Activated naive CD4-positive, alpha-beta T cell treated with anti-CD3 and anti-CD28 coated beads, Interleukin-2, amount 50 U/mL, for 24 hours (primary cell): ENCODE measurements around the gene ATP5ME.

Experiments used
- H3K27ac Mint-ChIP-seq: one replicate; pipeline ENCODE4 v1.8.0; 2021; ENCODE audit warnings: mild to moderate bottlenecking, mixed read lengths
- H3K27me3 Mint-ChIP-seq: one replicate; pipeline ENCODE4 v1.8.0; 2021; ENCODE audit warnings: mixed read lengths
- H3K36me3 Mint-ChIP-seq: one replicate; pipeline ENCODE4 v1.8.0; 2021; ENCODE audit warnings: mixed read lengths
- H3K4me1 Mint-ChIP-seq: one replicate; pipeline ENCODE4 v1.8.0; 2021; ENCODE audit warnings: mixed read lengths
- H3K4me3 Mint-ChIP-seq: one replicate; pipeline ENCODE4 v1.8.0; 2021; ENCODE audit warnings: mild to moderate bottlenecking, mixed read lengths
- H3K9me3 Mint-ChIP-seq: one replicate; pipeline ENCODE4 v1.8.0; 2021; ENCODE audit warnings: mixed read lengths

ATP5ME gene

GRCh38 chr4:666822-667544, 7.1 kb downstream of the ATP5ME start:
- Mint-ChIP-seq H3K4me1 (peaks cover 11% of the 10 kb centered on the region), H3K4me3 (no peak overlapping the region), H3K36me3 (no peaks in the 10 kb centered on the region), H3K27me3 (no peaks in the 10 kb centered on the region), H3K9me3 (no peaks in the 10 kb centered on the region), H3K27ac (no peak overlapping the region)

- Mint-ChIP-seq H3K36me3 (no peaks in the 10 kb centered on the region), H3K9me3 (no peaks in the 10 kb centered on the region), H3K27ac (no peak overlapping the region), H3K27me3 (no peaks in the 10 kb centered on the region), H3K4me1 (peaks cover 11% of the 10 kb centered on the region), H3K4me3 (no peak overlapping the region)
Measured at GRCh38 chr4:666436-666810, 7.7 kb downstream of the ATP5ME start.

GRCh38 chr4:665751-666435, 8.2 kb downstream of the ATP5ME start:
- Mint-ChIP-seq H3K36me3 (no peaks in the 10 kb centered on the region), H3K9me3 (no peaks in the 10 kb centered on the region), H3K4me3 (no peak overlapping the region), H3K4me1 (peaks cover 11% of the 10 kb centered on the region), H3K27ac (no peak overlapping the region), H3K27me3 (no peaks in the 10 kb centered on the region)

- Mint-ChIP-seq H3K27me3 (no peaks in the 10 kb centered on the region), H3K36me3 (no peaks in the 10 kb centered on the region), H3K9me3 (no peaks in the 10 kb centered on the region), H3K4me1 (peaks cover 11% of the 10 kb centered on the region), H3K4me3 (peak overlapping the region; percentile 42), H3K27ac (no peak overlapping the region)
Measured at GRCh38 chr4:665381-665750, 8.7 kb downstream of the ATP5ME start.

GRCh38 chr4:664713-665231, 9.3 kb downstream of the ATP5ME start:
- H3K36me3 Mint-ChIP-seq = no peaks in the 10 kb centered on the region
- no peaks in the 10 kb centered on the region for H3K9me3 Mint-ChIP-seq
- peak overlapping the region; percentile 76 for H3K4me3 Mint-ChIP-seq
- no peaks in the 10 kb centered on the region for H3K27me3 Mint-ChIP-seq
- no peak overlapping the region for H3K27ac Mint-ChIP-seq
- peaks cover 11% of the 10 kb centered on the region for H3K4me1 Mint-ChIP-seq

- Mint-ChIP-seq H3K27ac (peak overlapping the region; percentile 68), H3K4me3 (peak overlapping the region; percentile 87), H3K4me1 (peaks cover 15% of the 10 kb centered on the region), H3K36me3 (no peaks in the 10 kb centered on the region), H3K9me3 (peaks cover 3% of the 10 kb centered on the region), H3K27me3 (no peaks in the 10 kb centered on the region)
Measured at GRCh38 chr4:663438-664428, 10.3 kb downstream of the ATP5ME start.

- Mint-ChIP-seq H3K27ac (peak overlapping the region; percentile 88), H3K9me3 (peaks cover 3% of the 10 kb centered on the region), H3K36me3 (no peaks in the 10 kb centered on the region), H3K27me3 (no peaks in the 10 kb centered on the region), H3K4me1 (peaks cover 15% of the 10 kb centered on the region), H3K4me3 (peak overlapping the region; percentile 87)
Measured at GRCh38 chr4:663046-663437, 11.0 kb downstream of the ATP5ME start.

GRCh38 chr4:661881-662761, 12.0 kb downstream of the ATP5ME start:
- H3K27me3 Mint-ChIP-seq = no peaks in the 10 kb centered on the region

GRCh38 chr4:661231-661630, 12.8 kb downstream of the ATP5ME start:
- Mint-ChIP-seq H3K9me3 (peaks cover 3% of the 10 kb centered on the region), H3K27me3 (no peaks in the 10 kb centered on the region), H3K4me1 (peaks cover 15% of the 10 kb centered on the region), H3K4me3 (no peak overlapping the region), H3K36me3 (no peaks in the 10 kb centered on the region), H3K27ac (no peak overlapping the region)

More at GRCh38 chr4:661881-662761, 12.0 kb downstream of the ATP5ME start:
- H3K9me3 Mint-ChIP-seq = peaks cover 3% of the 10 kb centered on the region
- H3K27ac Mint-ChIP-seq = no peak overlapping the region
- H3K4me1 Mint-ChIP-seq = peaks cover 15% of the 10 kb centered on the region
- peak overlapping the region; percentile 87 for H3K4me3 Mint-ChIP-seq
- H3K36me3 Mint-ChIP-seq = no peaks in the 10 kb centered on the region

- no peaks in the 10 kb centered on the region for H3K36me3 Mint-ChIP-seq
- no peaks in the 10 kb centered on the region for H3K27me3 Mint-ChIP-seq
- H3K4me1 Mint-ChIP-seq = peaks cover 13% of the 10 kb centered on the region
- peaks cover 3% of the 10 kb centered on the region for H3K9me3 Mint-ChIP-seq
- H3K4me3 Mint-ChIP-seq = no peak overlapping the region
- no peak overlapping the region for H3K27ac Mint-ChIP-seq
Measured at GRCh38 chr4:660401-660800, 13.7 kb downstream of the ATP5ME start.

GRCh38 chr4:659851-660250, 14.2 kb downstream of the ATP5ME start:
- Mint-ChIP-seq H3K4me1 (peaks cover 11% of the 10 kb centered on the region), H3K27me3 (no peaks in the 10 kb centered on the region), H3K9me3 (peaks cover 3% of the 10 kb centered on the region), H3K27ac (no peak overlapping the region), H3K36me3 (no peaks in the 10 kb centered on the region), H3K4me3 (no peak overlapping the region)

- Mint-ChIP-seq H3K36me3 (no peaks in the 10 kb centered on the region), H3K27ac (no peak overlapping the region), H3K4me1 (peaks cover 4% of the 10 kb centered on the region), H3K4me3 (no peak overlapping the region), H3K9me3 (peaks cover 3% of the 10 kb centered on the region), H3K27me3 (no peaks in the 10 kb centered on the region)
Measured at GRCh38 chr4:658681-659667, 15.1 kb downstream of the ATP5ME start.

GRCh38 chr4:657834-658667, 16.0 kb downstream of the ATP5ME start:
- peaks cover 3% of the 10 kb centered on the region for H3K9me3 Mint-ChIP-seq
- H3K27me3 Mint-ChIP-seq = no peaks in the 10 kb centered on the region
- peaks cover 4% of the 10 kb centered on the region for H3K4me1 Mint-ChIP-seq
- H3K4me3 Mint-ChIP-seq = no peak overlapping the region
- no peak overlapping the region for H3K27ac Mint-ChIP-seq
- H3K36me3 Mint-ChIP-seq = no peaks in the 10 kb centered on the region
